Liver (tissue), 9 donors: ENCODE data around the gene FZD10. TPM values are rescaled to one million over a fixed set of nuclear protein-coding genes. Genes with fewer than 3 reads are reported as not detected.

Experiments used
- DNase-seq: peaks from one replicate; pipeline ENCODE4 v3.0.0-alpha.2; 2017; ENCODE audit warnings: low spot score
- H3K27ac ChIP-seq, 2 donors: one replicate each; pipeline ENCODE4 v1.7.0; 2013; ENCODE audit warnings: inconsistent platforms in 2 of 2, low read length in 2 of 2, control low read depth in 1 of 2, low read depth in 1 of 2, mild to moderate bottlenecking in 1 of 2
- H3K27me3 ChIP-seq, 4 donors: one replicate each; pipeline versions ENCODE4 v1.6.1 to v1.7.0; 2013; ENCODE audit warnings: low read length in 3 of 4, inconsistent platforms in 1 of 4, mild to moderate bottlenecking in 1 of 4, moderate library complexity in 1 of 4; ENCODE audit not compliant: control insufficient read depth in 4 of 4, insufficient read depth in 4 of 4
- H3K36me3 ChIP-seq, 4 donors: one replicate each; pipeline versions ENCODE4 v1.6.1 to v1.7.0; 2013; ENCODE audit warnings: low read length in 3 of 4, mild to moderate bottlenecking in 3 of 4, low read depth in 1 of 4, moderate library complexity in 1 of 4; ENCODE audit not compliant: control insufficient read depth in 4 of 4, insufficient read depth in 3 of 4
- H3K4me1 ChIP-seq, 4 donors: one replicate each; pipeline versions ENCODE4 v1.6.1 to v1.7.0; 2013; ENCODE audit warnings: low read length in 3 of 4, mild to moderate bottlenecking in 3 of 4, moderate library complexity in 1 of 4; ENCODE audit not compliant: control insufficient read depth in 4 of 4, insufficient read depth in 4 of 4
- H3K4me3 ChIP-seq, 3 donors: one replicate each; pipeline versions ENCODE4 v1.6.1 to v1.7.0; 2013; ENCODE audit warnings: low read length in 3 of 3, control low read depth in 1 of 3, low read depth in 1 of 3, mild to moderate bottlenecking in 1 of 3
- H3K9ac ChIP-seq, 2 donors: one replicate each; pipeline ENCODE4 v1.7.0; 2013; ENCODE audit warnings: low read length in 2 of 2, mild to moderate bottlenecking in 2 of 2, moderate library complexity in 2 of 2, control low read depth in 1 of 2, low read depth in 1 of 2
- H3K9me3 ChIP-seq, 4 donors: one replicate each; pipeline versions ENCODE4 v1.6.1 to v1.7.0; 2013; ENCODE audit warnings: low read length in 3 of 4; ENCODE audit not compliant: control insufficient read depth in 4 of 4
- ATF3 ChIP-seq: IDR thresholded peaks from 2 replicates; pipeline ENCODE4 v1.6.1; 2016; ENCODE audit warnings: antibody characterized with exemption
- CTCF ChIP-seq: fragments of 150-350 bp; IDR thresholded peaks from 2 replicates; pipeline ENCODE4 v1.5.1; 2017; ENCODE audit warnings: improper control_type of control experiment, low read depth, low read length; ENCODE audit not compliant: missing input control
- FOXA1 ChIP-seq: IDR thresholded peaks from 2 replicates; pipeline ENCODE4 v1.6.1; 2016; ENCODE audit warnings: antibody characterized with exemption
- FOXA2 ChIP-seq: IDR thresholded peaks from 2 replicates; pipeline ENCODE4 v1.6.1; 2016; ENCODE audit warnings: antibody characterized with exemption
- GABPA ChIP-seq, 2 donors: IDR thresholded peaks in 1 of 2; conservative IDR thresholded peaks in 1 of 2; 2 replicates each; pipeline ENCODE4 v1.6.1; 2016; ENCODE audit warnings: antibody characterized with exemption in 2 of 2, mild to moderate bottlenecking in 1 of 2, moderate library complexity in 1 of 2
- HNF4A ChIP-seq, 2 donors: conservative IDR thresholded peaks; 2 replicates each; pipeline ENCODE4 v1.6.1; 2016; ENCODE audit warnings: antibody characterized with exemption in 2 of 2, mild to moderate bottlenecking in 2 of 2
- HNF4G ChIP-seq: IDR thresholded peaks from 2 replicates; pipeline ENCODE4 v1.6.1; 2016; ENCODE audit warnings: antibody characterized with exemption
- JUND ChIP-seq, 2 donors: IDR thresholded peaks; 2 replicates each; pipeline ENCODE4 v1.6.1; 2016; ENCODE audit warnings: antibody characterized with exemption in 2 of 2
- MAX ChIP-seq: IDR thresholded peaks from 2 replicates; pipeline ENCODE4 v1.6.1; 2016; ENCODE audit warnings: antibody characterized with exemption
- NR2F2 ChIP-seq: IDR thresholded peaks from 2 replicates; pipeline ENCODE4 v1.6.1; 2016; ENCODE audit warnings: antibody characterized with exemption
- RAD21 ChIP-seq, 2 donors: IDR thresholded peaks; 2 replicates each; pipeline ENCODE4 v1.6.1; 2016; ENCODE audit warnings: antibody characterized with exemption in 2 of 2, mild to moderate bottlenecking in 2 of 2
- REST ChIP-seq: IDR thresholded peaks from 2 replicates; pipeline ENCODE4 v1.6.1; 2016; ENCODE audit warnings: antibody characterized with exemption, mild to moderate bottlenecking
- RXRA ChIP-seq, 2 donors: IDR thresholded peaks; 2 replicates each; pipeline ENCODE4 v1.6.1; 2017 to 2018; ENCODE audit warnings: antibody characterized with exemption in 2 of 2, mild to moderate bottlenecking in 1 of 2
- TAF1 ChIP-seq: conservative IDR thresholded peaks from 2 replicates; pipeline ENCODE4 v1.6.1; 2016; ENCODE audit warnings: antibody characterized with exemption, mild to moderate bottlenecking
- YY1 ChIP-seq: IDR thresholded peaks from 2 replicates; pipeline ENCODE4 v1.6.1; 2016; ENCODE audit warnings: antibody characterized with exemption, mild to moderate bottlenecking
- ZBTB33 ChIP-seq: IDR thresholded peaks from 2 replicates; pipeline ENCODE4 v1.6.1; 2016; ENCODE audit warnings: antibody characterized with exemption
- WGBS: extraction: QIAGEN DNeasy Blood & Tissue Kit; methylation state at CpG from one replicate; pipeline ENCODE4 v1.1.7; 2013; 5-methylcytosine and 5-hydroxymethylcytosine counted together
- polyA plus RNA-seq, 2 donors: library from polyadenylated mRNA; stranded (reverse) in 1 of 2; unstranded in 1 of 2; fragments of 200-250 nt in 1 of 2; fragments of >200 nt in 1 of 2; fragmentation: Nextera tagmentation in 1 of 2; extraction: Ambion mirVana in 1 of 2; gene quantifications; one replicate each; pipeline versions ENCODE4 v1.2.1 to v1.2.3, GENCODE V29; 2013 to 2015
- total RNA-seq, 2 donors: library from RNA; depleted of rRNA; stranded (reverse); fragments of >200 nt; gene quantifications; one replicate each; pipeline ENCODE4 v1.2.3, GENCODE V29; 2014
- donor health status: healthy.
- donor health status: healthy.
- donor health status: healthy.
- donor health status: healthy.
- donor health status: healthy.

The FZD10 gene
- total and polyA plus RNA-seq, 4 donors, result 0.02 TPM; not detected in 3

GRCh38 chr12:130198663-130199060, 36.4 kb downstream of the FZD10 start:
- peaks cover 0 to 4% (median 3%) of the 10 kb centered on the region in 4 donors for H3K9me3 ChIP-seq
- H3K9ac ChIP-seq, result no peak overlapping the region
- H3K4me3 ChIP-seq, result no peak overlapping the region
- no peak for TF ChIP-seq GABPA (IDR thresholded peaks at IDR 0.05 in 1 of 2, conservative IDR thresholded peaks at IDR 0.05 in 1 of 2)
- no peak for TF ChIP-seq HNF4A (conservative IDR thresholded peaks at IDR 0.05)
- no peak for TF ChIP-seq NR2F2
- no peak for TF ChIP-seq FOXA2
- TF ChIP-seq ATF3, result no peak
- TF ChIP-seq TAF1, result no peak
- no peak for TF ChIP-seq RXRA (IDR thresholded peaks at IDR 0.05)
- TF ChIP-seq FOXA1, result no peak
- no peak for TF ChIP-seq CTCF
- no peak for TF ChIP-seq ZBTB33
- no peaks in the 10 kb centered on the region for H3K4me1 ChIP-seq
- H3K36me3 ChIP-seq, result no peaks in the 10 kb centered on the region
- DNase-seq, result no peak
- WGBS, result 88% methylated on average over 16 of the region's 16 CpGs
- no peak overlapping the region for H3K27ac ChIP-seq
- H3K27me3 ChIP-seq, result no peaks in the 10 kb centered on the region

- H3K36me3 ChIP-seq, result no peaks in the 10 kb centered on the region
- H3K27me3 ChIP-seq, result no peaks in the 10 kb centered on the region
- peaks cover 0 to 4% (median 3%) of the 10 kb centered on the region in 4 donors for H3K9me3 ChIP-seq
- WGBS, result 68% methylated on average over 18 of the region's 18 CpGs
- H3K4me1 ChIP-seq, result no peaks in the 10 kb centered on the region
- TF ChIP-seq REST (no peak), RAD21 (IDR thresholded peaks at IDR 0.05) (no peak), JUND (IDR thresholded peaks at IDR 0.05) (no peak), MAX (no peak), ATF3 (no peak), HNF4A (conservative IDR thresholded peaks at IDR 0.05) (no peak), YY1 (no peak), FOXA1 (no peak), RXRA (IDR thresholded peaks at IDR 0.05) (no peak), ZBTB33 (no peak), HNF4G (no peak)
- H3K4me3 ChIP-seq, result no peak overlapping the region
- DNase-seq, result no peak
- H3K27ac ChIP-seq, result no peak overlapping the region
- H3K9ac ChIP-seq, result no peak overlapping the region
These were observed 37.5 kb downstream of the FZD10 start for GRCh38 chr12:130199581-130200390.
